HTR-8/SVneo (cell line): ENCODE data around the gene MDH2.
"Not testable (repeated sequence)": the region's sequence is repeated elsewhere in the genome, so short reads cannot be mapped to it uniquely, and the experiment has no call there.

ENCODE experiments used
- DNase-seq: peaks from one replicate; pipeline ENCODE4 v3.0.0; 2011; ENCODE audit warnings: low spot score, mixed read lengths; ENCODE audit not compliant: insufficient read length
- FAIRE-seq: peaks from 2 replicates; lab custom pipeline; 2011; peaks lifted over from hg19 to GRCh38; lab: Jason Lieb, UNC

The MDH2 gene

DNA sequence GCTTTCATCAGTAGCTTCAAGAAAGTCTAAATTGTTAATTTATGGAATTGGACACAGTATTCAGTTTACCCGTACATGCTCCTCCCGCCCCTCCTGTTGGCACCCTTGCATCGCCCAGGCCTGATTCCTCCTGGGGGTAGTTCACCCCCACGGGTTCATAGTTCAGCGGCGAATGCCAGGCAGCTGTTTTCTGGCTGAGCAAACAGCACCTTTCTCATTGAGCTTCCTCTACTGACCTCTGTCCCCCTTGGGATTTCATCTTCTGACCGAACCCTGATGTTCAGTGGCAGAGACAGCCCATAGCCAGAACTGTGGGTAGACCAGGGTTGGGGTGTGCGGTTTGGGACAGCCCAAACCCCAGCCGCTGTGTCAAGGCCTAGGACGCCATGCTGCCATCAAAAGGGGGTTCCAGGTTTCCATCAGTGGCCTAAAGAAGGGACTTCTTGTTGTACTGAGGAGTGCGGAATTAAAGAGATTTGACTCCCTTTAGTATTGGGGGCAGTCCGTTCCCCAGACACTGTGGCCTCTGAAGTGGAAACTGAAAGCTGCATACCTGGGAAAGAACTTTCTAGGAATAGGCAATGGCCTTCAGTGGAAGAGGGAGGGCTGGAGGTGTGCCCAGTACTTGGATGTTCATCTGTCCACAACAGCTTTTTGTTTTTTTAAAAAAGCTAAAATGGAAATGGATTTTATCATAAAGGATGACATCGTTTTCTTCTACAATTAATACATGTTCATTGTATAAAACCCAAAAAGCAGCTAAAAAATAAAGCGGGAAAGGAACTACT, 19.0 kb downstream of the MDH2 start:
- no peak for FAIRE-seq
- DNase-seq, result no peak

DNA sequence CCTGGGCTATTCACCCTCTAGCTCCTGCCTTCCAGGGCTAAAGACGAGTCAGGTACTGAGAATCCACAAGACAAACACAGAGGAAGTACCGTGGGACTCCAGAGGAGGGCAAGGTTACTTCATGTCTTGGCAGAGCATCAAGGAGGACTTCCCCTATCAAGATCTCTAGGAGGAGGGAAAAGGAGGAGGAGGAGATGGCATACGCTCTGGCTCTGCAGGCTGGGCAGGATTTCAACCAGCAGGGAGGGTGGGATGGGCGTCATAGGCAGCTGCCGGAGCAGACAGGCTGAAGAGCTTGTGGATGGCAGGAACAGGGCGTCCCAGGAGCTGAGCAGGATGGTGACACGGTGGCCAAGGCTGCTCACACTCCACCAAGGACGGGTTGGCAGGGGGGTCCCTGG, 21.3 kb downstream of the MDH2 start:
- FAIRE-seq, result no peak
- DNase-seq, result peak; percentile 72

DNA sequence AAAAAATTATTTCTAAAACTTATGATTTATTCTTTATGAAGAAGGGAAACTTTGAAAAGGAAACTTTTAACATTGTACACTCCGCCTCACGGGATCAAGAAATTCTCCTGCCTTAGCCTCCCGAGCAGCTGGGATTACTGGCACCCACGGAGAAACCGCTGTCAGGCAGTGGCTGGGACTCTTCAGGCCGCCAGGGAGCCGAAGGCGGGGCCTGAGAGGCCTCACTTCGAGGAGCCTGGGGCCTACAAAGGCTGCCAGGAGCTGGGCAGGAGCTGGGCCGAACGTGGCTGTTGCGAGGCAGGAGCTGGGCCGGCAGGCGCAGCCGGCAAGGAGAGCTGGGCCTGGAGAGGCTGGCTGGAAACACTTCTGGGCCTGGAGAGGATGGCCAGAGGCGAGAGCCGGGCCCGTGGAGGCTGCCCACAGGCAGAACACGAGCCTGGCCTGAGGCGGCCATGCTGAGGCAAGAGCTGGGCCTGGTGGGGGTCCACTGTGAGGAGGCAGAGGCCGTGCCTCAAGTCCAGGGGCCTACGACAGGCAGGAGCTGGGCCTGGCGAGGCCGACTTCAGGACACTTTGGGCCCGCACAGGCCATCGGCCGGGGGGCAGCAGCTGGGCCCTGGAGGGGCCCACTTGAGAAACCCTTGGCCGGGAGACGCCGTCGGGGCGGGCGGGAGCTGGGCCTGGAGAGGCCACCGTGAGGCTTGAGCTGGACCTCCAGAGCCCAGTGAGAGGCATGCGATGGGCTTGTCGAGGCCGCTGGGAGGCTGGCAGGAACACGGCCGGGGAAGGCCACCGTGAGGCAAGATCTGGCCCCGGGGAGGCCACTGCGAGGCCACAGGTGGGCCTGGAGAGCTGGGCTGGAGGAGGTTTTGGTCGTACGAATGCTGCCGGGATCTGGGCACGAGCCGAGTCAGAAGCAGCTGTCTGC, 23.7 kb downstream of the MDH2 start:
- DNase-seq, result no peak
- FAIRE-seq, result no peak

DNA sequence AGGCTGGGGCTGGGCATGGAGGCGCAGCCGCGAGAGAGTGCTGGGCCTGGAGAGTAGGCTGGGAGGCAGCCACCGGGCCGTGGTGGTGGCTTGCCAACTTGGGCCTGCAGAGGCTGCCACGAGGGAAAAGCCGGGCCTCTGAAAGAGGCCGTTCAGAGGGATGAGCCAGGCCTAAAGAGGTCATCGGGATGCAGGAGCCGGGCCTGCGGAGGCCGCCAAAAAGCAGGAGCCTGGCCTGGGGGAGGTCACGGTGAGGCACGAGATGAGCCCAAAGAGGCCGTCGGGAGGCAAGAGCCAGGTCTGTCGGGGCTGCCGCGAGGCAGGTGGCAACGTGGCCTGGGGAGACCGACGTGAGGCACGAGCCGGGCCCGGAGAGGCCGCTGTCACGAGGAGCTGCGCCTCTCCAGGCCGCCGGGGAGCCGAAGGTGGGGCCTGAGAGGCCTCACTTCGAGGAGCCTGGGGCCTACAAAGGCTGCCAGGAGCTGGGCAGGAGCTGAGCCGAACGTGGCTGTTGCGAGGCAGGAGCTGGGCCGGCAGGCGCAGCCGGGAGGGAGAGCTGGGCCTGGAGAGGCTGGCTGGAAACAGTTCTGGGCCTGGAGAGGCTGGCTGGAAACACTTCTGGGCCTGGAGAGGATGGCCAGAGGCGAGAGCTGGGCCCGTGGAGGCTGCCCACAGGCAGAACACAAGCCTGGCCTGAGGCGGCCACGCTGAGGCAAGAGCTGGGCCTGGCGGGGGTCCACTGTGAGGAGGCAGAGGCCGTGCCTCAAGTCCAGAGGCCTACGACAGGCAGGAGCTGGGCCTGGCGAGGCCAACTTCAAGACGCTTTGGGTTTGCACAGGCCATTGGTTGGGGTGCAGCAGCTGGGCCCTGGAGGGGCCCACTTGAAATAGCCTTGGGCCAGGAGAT, 24.6 kb downstream of the MDH2 start:
- FAIRE-seq, result no peak

DNA sequence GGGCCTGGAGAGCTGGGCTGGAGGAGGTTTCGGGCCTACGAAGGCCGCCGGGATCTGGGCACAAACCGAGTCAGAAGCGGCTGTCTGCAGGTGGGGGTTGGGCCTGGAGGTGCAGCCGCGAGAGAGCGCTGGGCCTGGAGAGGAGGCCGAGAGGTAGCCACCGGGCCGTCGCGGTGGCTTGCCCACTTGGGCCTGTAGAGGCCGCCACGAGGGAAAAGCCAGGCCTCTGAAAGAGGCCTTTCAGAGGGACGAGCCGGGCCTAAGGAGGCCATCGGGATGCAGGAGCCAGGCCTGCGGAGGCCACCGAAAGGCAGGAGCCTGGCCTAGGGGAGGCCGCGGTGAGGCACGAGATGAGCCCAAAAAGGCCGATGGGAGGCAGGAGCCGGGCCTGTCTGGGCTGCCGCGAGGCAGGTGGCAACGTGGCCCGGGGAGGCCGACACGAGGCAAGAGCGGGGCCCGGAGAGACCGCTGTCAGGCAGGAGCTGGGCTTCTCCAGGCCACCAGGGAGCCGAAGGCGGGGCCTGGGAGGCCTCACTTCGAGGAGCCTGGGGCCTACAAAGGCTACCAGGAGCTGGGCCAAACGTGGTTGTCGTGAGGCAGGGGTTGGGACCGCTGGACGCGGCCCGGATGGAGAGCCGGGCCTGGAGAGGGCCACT, 25.6 kb downstream of the MDH2 start:
- no peak for DNase-seq
- no peak for FAIRE-seq

More for the DNA sequence above, 24.6 kb downstream of the MDH2 start:
- no peak for DNase-seq

DNA sequence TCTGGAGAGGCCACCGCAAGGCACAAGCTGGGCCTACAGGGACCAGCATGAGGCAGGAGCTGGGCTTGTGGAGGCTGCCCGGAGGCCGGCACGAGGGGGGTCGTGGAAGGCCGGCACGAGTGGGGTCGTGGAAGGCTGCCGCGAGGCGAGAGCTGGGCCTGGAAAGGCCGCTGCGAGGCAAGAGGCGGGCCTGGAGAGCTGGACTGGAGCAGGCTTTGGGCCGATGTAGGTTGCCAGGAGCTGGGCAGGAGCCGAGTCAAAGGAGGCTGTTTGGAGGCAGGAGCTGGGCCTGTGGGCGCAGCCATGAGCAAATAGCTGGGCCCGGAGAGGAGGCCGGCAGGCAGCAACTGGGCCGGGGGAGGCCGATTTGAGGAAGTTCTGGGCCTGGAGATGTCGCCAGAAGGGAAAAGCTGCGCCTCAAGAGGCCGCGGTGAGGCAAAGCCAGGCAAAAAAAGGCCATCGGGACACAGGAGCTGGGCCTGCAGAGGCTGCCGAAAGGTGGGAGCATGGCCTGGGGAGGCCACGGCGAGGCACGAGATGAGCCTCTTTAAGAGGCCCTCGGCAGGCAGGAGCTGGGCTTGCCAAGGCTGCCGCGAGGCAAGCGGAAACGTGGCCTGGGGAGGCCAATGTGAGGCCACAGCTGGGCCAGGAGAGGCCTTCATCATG, 26.5 kb downstream of the MDH2 start:
- DNase-seq, result no peak
- FAIRE-seq, result no peak

DNA sequence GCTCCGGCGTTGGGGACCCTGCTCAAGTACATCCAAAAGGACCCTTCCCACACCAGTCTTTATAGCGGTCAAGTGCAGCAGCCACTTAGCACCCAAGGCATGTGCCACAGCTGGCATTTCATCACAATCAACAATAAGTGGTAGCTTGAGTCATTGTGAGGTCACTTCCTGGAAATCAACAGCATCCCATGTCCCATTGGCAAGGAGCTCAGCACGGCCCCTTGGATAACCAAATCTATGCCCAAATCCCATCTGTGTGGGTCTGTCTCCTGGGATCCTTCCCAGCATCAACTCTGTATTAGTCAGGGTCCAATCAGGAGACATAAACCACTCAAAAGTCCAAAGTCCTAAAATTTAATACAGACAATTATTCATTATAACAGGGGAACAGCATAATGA, 27.1 kb downstream of the MDH2 start:
- no peak for FAIRE-seq
- DNase-seq, result no peak

DNA sequence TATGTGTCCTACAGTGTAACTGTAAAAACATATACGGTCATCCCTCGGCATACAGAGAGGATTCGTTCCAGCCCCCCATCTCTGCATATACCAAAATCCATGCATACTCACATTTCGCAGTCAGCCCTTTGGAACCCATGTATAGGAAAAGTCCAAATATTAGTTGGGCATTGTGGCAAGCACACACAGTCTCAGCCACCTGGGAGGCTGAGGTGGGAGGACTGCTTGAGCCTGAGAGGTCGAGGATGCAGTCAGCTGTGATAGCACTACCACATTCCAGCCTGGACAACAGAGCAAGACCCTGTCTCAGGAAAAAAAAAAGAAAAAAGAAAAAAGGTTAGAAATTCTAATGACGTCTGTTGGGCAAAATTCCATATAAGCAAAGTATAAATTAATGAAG, 29.1 kb downstream of the MDH2 start:
- FAIRE-seq, result no peak
- no peak for DNase-seq

DNA sequence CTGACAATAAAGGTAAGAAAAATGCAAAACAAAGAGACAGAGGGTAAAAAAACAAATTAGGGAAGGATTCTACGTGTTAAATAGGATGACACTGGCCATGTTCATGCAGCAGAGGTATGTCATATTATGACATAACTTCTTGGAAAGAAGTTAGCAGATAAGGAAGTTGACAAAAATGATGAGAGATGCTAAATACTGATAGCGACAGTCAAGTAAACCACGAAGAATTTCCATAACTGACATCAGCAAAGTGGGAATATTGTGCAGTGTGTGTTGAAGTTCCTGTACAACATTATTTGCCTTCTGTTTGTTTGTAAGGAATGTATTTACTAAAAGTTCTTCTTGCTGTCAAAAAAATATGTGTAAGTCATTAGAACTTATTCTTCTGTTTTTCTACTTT, 29.5 kb downstream of the MDH2 start:
- FAIRE-seq, result no peak
- no peak for DNase-seq

DNA sequence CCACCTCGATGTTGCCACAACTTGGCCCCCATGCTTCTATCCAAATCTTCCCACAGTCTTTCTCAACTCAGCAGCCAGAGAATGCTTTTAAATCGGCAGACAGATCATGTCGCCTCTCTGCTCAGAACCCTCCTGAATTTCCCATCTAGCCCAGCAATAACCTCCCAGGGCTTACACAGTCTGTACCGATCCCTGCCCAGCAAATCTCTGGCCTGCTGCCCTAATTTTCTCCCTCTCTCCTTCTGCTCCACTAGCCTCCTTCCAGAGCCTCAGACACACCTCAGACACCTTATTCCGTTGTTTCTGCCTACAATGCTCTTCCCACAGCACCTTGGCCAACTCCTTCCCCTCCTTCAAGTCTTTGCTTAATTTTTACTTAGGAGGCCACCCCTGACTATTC, 32.3 kb downstream of the MDH2 start:
- no peak for FAIRE-seq
- no peak for DNase-seq

DNA sequence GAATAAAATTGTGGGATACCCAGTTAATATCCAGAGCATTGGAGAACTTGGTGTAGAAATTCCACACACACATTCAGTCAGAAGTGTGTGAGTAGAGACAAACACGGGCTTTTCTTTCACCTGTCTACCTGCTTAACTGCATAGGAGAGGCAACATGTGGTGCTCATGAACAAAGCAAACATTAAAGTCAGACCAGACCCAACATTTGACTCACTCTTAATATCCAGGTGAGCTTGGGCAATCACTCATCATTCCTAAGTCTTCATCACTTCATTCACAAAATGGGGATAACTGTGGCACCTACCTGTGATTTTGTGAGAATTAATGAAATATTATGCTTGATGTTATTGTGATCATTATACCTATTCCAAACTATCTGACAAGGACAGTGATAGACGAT, 36.2 kb downstream of the MDH2 start:
- FAIRE-seq, DNase-seq: not testable (repeated sequence)

DNA sequence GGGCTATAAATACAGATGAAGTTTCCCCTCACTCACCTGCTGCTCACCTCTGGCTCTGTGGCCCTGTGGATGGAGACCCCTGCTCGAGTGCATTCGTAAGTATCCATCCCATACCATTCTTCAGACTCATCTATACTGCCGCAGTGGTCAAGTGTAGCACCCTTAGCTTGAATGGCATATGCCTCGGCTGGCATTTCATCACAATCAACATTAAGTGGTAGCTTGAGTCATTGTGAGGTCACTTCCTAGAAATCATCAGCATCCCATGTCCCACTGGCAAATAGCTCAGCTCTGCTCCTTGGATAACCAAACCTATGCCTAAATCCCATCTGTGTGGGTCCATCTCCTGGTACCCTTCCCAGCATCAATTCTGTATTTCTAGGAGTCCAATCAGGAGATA, 38.2 kb downstream of the MDH2 start:
- FAIRE-seq (no peak), DNase-seq (no peak)

DNA sequence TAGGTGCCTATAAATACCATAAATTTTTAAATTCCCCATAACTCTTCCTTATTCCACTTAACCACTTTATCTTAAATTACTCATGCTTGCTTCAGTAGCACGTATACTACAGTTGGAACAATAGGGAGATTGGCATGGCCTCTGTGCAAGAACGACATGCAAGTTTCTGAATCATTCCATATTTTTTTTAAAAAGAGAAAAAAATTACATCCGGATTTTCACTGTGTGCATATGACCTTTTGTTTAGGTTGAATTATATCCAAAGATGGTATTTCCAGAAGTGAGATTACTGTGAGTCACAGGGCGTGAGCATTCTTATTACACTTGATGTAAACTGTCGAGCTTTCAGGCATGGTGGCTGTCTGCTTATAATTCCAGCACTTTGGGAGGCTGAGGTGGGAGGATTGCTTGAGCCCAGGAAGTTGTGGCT, 39.5 kb downstream of the MDH2 start:
- peak; percentile 18 for DNase-seq
- not testable (repeated sequence) for FAIRE-seq

DNA sequence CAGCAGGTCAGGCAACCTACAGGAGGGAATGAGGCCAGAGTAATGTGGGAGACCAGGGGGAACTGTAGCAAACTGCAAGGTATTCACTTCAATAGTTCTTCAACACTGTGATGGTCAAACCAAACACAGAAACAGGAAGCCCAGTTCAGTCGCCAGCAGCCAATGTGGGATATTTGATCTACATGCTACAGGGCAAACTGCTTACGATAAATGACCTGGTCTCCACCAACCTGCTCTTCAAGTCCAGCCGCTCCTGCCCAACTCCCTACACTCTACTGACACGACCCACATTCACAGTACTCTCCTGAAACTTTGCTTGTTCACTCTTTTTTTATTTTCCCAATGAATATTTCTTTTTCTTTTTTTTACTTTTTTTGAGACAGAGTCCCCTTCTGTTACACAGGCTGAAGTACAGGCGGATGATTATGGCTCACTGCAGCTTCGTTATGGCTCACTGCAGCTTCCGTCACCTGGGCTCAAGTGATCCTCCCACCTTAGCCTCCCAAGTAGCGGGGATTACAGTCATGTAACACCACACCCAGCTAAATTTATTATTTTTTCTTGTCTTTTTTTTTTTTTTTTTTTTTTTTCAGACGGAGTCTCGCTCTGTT, 42.1 kb downstream of the MDH2 start:
- FAIRE-seq (no peak), DNase-seq (no peak)

DNA sequence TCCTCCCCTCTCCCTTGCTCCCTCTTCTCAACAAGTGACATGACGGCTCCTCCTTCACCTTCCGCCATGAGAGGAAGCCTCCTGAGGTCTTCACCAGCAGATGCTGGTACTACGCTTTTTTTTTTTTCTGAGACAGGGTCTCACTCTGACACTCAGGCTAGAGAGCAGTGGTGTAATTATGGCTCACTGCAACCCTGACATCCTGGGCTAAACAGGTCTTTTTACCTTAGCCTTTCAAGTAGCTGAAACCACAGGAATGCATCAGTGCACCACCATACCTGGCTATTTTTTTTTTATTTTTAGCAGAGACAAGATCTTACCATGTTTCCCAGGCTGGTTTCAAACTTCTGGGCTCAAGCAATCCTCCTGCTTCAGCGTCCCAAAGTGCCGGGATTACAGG, 43.6 kb downstream of the MDH2 start:
- FAIRE-seq (no peak), DNase-seq (no peak)

DNA sequence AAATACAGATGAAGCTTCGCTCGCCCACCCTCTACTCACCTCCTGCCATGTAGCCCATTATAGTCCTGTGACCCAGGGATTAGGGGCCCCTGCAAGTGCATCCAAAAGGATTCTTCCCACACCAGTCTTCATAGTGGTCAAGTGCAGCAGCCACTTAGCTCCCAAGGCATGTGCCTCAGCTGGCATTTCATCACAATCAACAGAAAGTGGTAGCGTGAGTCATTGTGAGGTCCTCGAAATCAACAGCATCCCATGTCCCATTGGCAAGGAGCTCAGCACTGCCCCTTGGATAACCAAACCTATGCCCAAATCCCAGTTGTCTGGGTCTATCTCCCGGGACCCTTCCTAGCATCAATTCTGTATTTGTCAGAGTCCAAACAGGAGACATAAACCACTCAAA, 45.6 kb downstream of the MDH2 start:
- DNase-seq, FAIRE-seq: not testable (repeated sequence)

DNA sequence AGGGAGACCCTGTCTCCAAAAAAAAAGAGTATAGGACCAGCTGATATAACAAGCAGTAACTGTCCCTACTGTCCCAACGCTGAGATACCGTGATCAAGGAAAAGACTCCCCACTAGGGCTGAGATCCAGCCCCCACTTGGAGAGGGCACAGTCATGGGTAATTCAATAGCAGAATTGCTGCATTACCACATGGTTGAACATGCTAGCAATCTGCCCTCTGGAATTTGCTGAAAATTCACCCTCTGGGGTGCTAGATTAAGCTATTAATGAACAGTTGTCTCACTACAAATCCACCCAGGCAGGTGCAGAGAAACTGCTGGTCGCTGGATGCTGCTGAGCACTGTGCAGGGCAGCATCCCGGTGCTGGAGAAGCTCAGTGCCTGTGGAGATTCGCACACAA, 46.4 kb downstream of the MDH2 start:
- FAIRE-seq, DNase-seq: not testable (repeated sequence)

DNA sequence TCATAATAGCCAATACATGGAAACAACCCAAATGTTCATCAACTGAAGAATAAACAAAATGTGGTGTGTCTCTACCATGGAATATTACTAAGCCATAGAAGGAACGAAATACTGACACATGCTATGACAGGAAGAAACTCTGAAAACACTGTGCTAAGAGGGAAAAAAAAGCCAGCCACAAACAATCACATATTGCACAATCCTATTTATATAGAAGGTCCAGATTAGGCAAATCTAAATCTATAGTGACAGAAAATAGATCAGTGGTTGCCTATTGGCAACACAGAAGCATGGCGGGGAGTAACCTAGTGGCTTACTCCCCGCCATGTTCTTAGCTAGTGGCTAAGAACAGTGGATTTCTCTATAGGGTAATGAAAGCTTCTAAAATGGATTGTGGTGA, 48.0 kb downstream of the MDH2 start:
- no peak for FAIRE-seq

More for the DNA sequence above, 48.0 kb downstream of the MDH2 start:
- no peak for DNase-seq
